K562 (cell line): Measurements from ENCODE around the gene BOC. TPM values are rescaled to one million over a fixed set of nuclear protein-coding genes. Genes with fewer than 3 reads are reported as not detected.

Experiments
- ATAC-seq: fragments of 200-7000 bp; cut with Tn5 transposase; 3 replicates; pipeline ENCODE4 v1.9.1; 2020; ENCODE audit warnings: moderate library complexity
- BruUV-seq: library from RNA; stranded (reverse); fragments of 400-500 nt; replicated peaks from 2 replicates; lab custom pipeline; 2021; lab: Mats Ljungman, UMichigan
- CTCF ChIA-PET: fragments of 300-600 bp; formaldehyde crosslinking; extraction: SDS; loops from one replicate; lab custom pipeline; 2021; ENCODE audit warnings: low intra/inter-chr PET ratio; lab: Yijun Ruan, JAX
- POLR2A ChIA-PET: fragments of 300-600, 350-650 bp; sonication (Branson Sonifier 250); formaldehyde crosslinking; extraction: SDS; loops from one replicate; lab custom pipeline; 2021; ENCODE audit warnings: antibody characterized with exemption, inconsistent platforms; lab: Yijun Ruan, JAX
- DNase-seq, 4 experiments: peaks; one replicate each; pipeline versions ENCODE4 v3.0.0 to v3.0.0-alpha.2; 2011 to 2018; ENCODE audit warnings: low spot score in 3 of 4, mixed read lengths in 3 of 4; ENCODE audit errors: extremely low read depth in 1 of 4
- FAIRE-seq: peaks from 2 replicates; lab custom pipeline; 2011; peaks lifted over from hg19 to GRCh38; lab: Jason Lieb, UNC
- H2AFZ ChIP-seq: 2 replicates; pipeline ENCODE4 v1.6.0; 2011; ENCODE audit warnings: low read depth, low read length, control low read depth, inconsistent platforms
- H3K27ac ChIP-seq: fragments of 200-600 bp; 3 replicates; pipeline ENCODE4 v1.8.0; 2011; ENCODE audit warnings: low read depth, mild to moderate bottlenecking, control low read depth, inconsistent platforms, low read length, moderate library complexity, mixed read lengths; ENCODE audit errors: extremely low read depth
- H3K27me3 ChIP-seq, 2 experiments: fragments of 300-600 bp in 1 of 2; 2 replicates in 1 of 2; 3 replicates in 1 of 2; pipeline versions ENCODE4 v1.6.0 to v1.8.0; 2011; ENCODE audit warnings: inconsistent platforms in 2 of 2, low read length in 2 of 2, mild to moderate bottlenecking in 1 of 2, mixed read lengths in 1 of 2, moderate library complexity in 1 of 2; ENCODE audit not compliant: control insufficient read depth in 2 of 2, insufficient read depth in 2 of 2
- H3K36me3 ChIP-seq: fragments of 300-600 bp; 3 replicates; pipeline ENCODE4 v1.8.0; 2011; ENCODE audit warnings: mild to moderate bottlenecking, low read length, inconsistent platforms; ENCODE audit not compliant: control insufficient read depth, insufficient read depth
- H3K4me1 ChIP-seq, 2 experiments: fragments of 200-600 bp in 1 of 2; replicated peaks in 1 of 2; 2 replicates in 1 of 2; 3 replicates in 1 of 2; pipeline versions ENCODE4 v1.5.1 to v1.8.0; 2011; ENCODE audit warnings: inconsistent platforms in 2 of 2, low read length in 2 of 2, mild to moderate bottlenecking in 1 of 2, mixed read lengths in 1 of 2, moderate library complexity in 1 of 2; ENCODE audit not compliant: control insufficient read depth in 2 of 2, insufficient read depth in 2 of 2
- H3K4me2 ChIP-seq: 2 replicates; pipeline ENCODE4 v1.6.1; 2011; ENCODE audit warnings: low read length, control low read depth, inconsistent platforms, mixed read lengths; ENCODE audit not compliant: insufficient read depth
- H3K4me3 ChIP-seq: fragments of 200-600 bp; sonication (generic), shearing (Covaris generic); 2 replicates; pipeline ENCODE4 v1.5.1; 2016; ENCODE audit warnings: control low read depth, inconsistent platforms
- H3K79me2 ChIP-seq: fragments of 200-600 bp; 3 replicates; pipeline ENCODE4 v1.8.0; 2011; ENCODE audit warnings: low read length, inconsistent platforms; ENCODE audit not compliant: control insufficient read depth, insufficient read depth
- H3K9ac ChIP-seq, 2 experiments: 2 replicates each; pipeline versions ENCODE4 v1.6.0 to v1.6.1; 2011; ENCODE audit warnings: low read depth in 2 of 2, low read length in 2 of 2, control low read depth in 1 of 2, inconsistent platforms in 1 of 2, mild to moderate bottlenecking in 1 of 2, mixed read lengths in 1 of 2; ENCODE audit not compliant: insufficient read depth in 1 of 2
- H3K9me1 ChIP-seq: one replicate; pipeline ENCODE4 v1.6.0; 2011; ENCODE audit warnings: inconsistent platforms, mild to moderate bottlenecking, low read length, moderate library complexity; ENCODE audit not compliant: control insufficient read depth, insufficient read depth
- H3K9me3 ChIP-seq: replicated peaks from 2 replicates; pipeline ENCODE4 v1.5.1; 2011; ENCODE audit warnings: low read depth, low read length, inconsistent platforms; ENCODE audit not compliant: control insufficient read depth, insufficient read depth
- H4K20me1 ChIP-seq: replicated peaks from 2 replicates; pipeline ENCODE4 v1.6.1; 2011; ENCODE audit warnings: low read length, inconsistent platforms, mixed read lengths; ENCODE audit not compliant: control insufficient read depth, insufficient read depth
- ATF4 ChIP-seq: fragments of 450-650 bp; formaldehyde crosslinking; IDR thresholded peaks from 2 replicates; pipeline ENCODE4 v1.4.0; 2022; ENCODE audit warnings: mild to moderate bottlenecking, moderate library complexity
- E2F4 ChIP-seq: sonication (generic); formaldehyde crosslinking; IDR thresholded peaks from 2 replicates; pipeline ENCODE4 v1.8.0; 2022; ENCODE audit warnings: mild to moderate bottlenecking, low read depth, missing genetic modification reagents
- RAD51 ChIP-seq: fragments of 450-650 bp; IDR thresholded peaks from 2 replicates; pipeline ENCODE4 v1.7.1; 2016; ENCODE audit warnings: low read depth, mild to moderate bottlenecking, borderline replicate concordance
- UBTF ChIP-seq, 2 experiments: IDR thresholded peaks; 2 replicates each; pipeline ENCODE4 v1.6.1; 2012; ENCODE audit warnings: improper control_type of control experiment in 2 of 2, low read depth in 2 of 2, low read length in 2 of 2, borderline replicate concordance in 1 of 2
- ZNF584 ChIP-seq: fragments of 200-800 bp; sonication (Bioruptor generic); IDR thresholded peaks from 2 replicates; pipeline ENCODE4 v1.6.1; 2016; ENCODE audit warnings: low read depth, mild to moderate bottlenecking, missing genetic modification characterization, missing compliant biosample characterization
- ZNF655 ChIP-seq: fragments of 250-450 bp; sonication (Bioruptor Pico); IDR thresholded peaks from 2 replicates; pipeline ENCODE4 v1.5.0; 2021
- WGBS: fragments of 100-300 bp; shearing (Covaris generic); methylation state at CpG from one replicate; pipeline ENCODE4 v1.1.6; 2016; ENCODE audit warnings: low coverage, mixed read lengths; ENCODE audit not compliant: insufficient coverage; ENCODE audit errors: missing lambda C conversion rate; 5-methylcytosine and 5-hydroxymethylcytosine counted together
- in situ Hi-C: fragments of 300-500 bp; cut with MboI; formaldehyde crosslinking; loops from 4 replicates; pipeline ENCODE4 v1.15.0; 2018; ENCODE audit warnings: inconsistent platforms, mixed read lengths
- intact Hi-C: fragments of 100-400 bp; cut with micrococcal nuclease; formaldehyde crosslinking; loops from 2 replicates; pipeline ENCODE4 v1.14.2; 2022
- polyA plus RNA-seq, 8 experiments: library from polyadenylated mRNA; depleted of rRNA in 4 of 8; stranded (reverse) in 5 of 8; unstranded in 3 of 8; fragments of >200 nt; fragmentation: Nextera tagmentation in 2 of 8; fragmentation: Illumina TruSeq in 1 of 8; extraction: Ambion mirVana in 2 of 8; extraction: Trizol in 1 of 8; gene quantifications; 2 replicates each; pipeline versions ENCODE4 v1.2.1 to v1.2.3, GENCODE V29; 2011 to 2014; ENCODE audit warnings: inconsistent platforms in 1 of 8, missing spikeins in 1 of 8
- total RNA-seq, 7 experiments: library from RNA; depleted of rRNA in 6 of 7; stranded (reverse); fragments of >200 nt in 6 of 7; fragmentation: Illumina TruSeq in 2 of 7; extraction: Trizol in 2 of 7; gene quantifications; 2 replicates each; pipeline versions ENCODE4 v1.2.1 to v1.2.3, GENCODE V29; 2011 to 2021; ENCODE audit warnings: low replicate concordance in 1 of 7

Gene BOC
- total and polyA plus RNA-seq, 9 of the 15 experiments (the other 6 are each of a cell fraction or from before 2014, with no cell fraction given), result not detected

GRCh38 chr3:113212150-113212843 lies 940 bp downstream of the BOC start:
- intact Hi-C loops (no loop called here), in situ Hi-C loops (no loop called here)
- peaks cover 0 to 6% of the 10 kb centered on the region in 2 experiments; a peak in 1 of 5 replicates for H3K4me1 ChIP-seq
- DNase-seq, result no peak
- POLR2A ChIA-PET, result no interaction called here
- H3K9me3 ChIP-seq, result no peaks in the 10 kb centered on the region
- no peak for TF ChIP-seq ATF4 (CRISPR knock-in tag)
- no peaks in the 10 kb centered on the region for H4K20me1 ChIP-seq
- H3K9ac ChIP-seq, result no peak overlapping the region
- H3K36me3 ChIP-seq, result no peaks in the 10 kb centered on the region
- no peaks in the 10 kb centered on the region for H3K79me2 ChIP-seq
- 9% methylated on average over 15 of the region's 62 CpGs for WGBS
- BruUV-seq, result no TSS peak
- no peak overlapping the region for H2AFZ ChIP-seq
- CTCF ChIA-PET, result no interaction called here
- H3K9me1 ChIP-seq, result no peaks in the 10 kb centered on the region
- H3K27me3 ChIP-seq, result peaks cover 0 to 23% of the 10 kb centered on the region in 2 experiments; a peak in 2 of 5 replicates
- no peak overlapping the region for H3K27ac ChIP-seq
- ATAC-seq, result no peak
- H3K4me2 ChIP-seq, result no peak overlapping the region
- H3K4me3 ChIP-seq, result no peak overlapping the region
- no peak for FAIRE-seq

- Histone ChIP-seq H3K9me3 (no peaks in the 10 kb centered on the region), H3K36me3 (no peaks in the 10 kb centered on the region), H3K9me1 (no peaks in the 10 kb centered on the region), H3K4me1 (peaks cover 0 to 6% of the 10 kb centered on the region in 2 experiments; a peak in 1 of 5 replicates), H4K20me1 (no peaks in the 10 kb centered on the region), H3K4me2 (no peak overlapping the region), H3K79me2 (no peaks in the 10 kb centered on the region), H2AFZ (no peak overlapping the region), H3K9ac (no peak overlapping the region), H3K27me3 (peaks cover 0 to 23% of the 10 kb centered on the region in 2 experiments; a peak in 2 of 5 replicates), H3K27ac (no peak overlapping the region), H3K4me3 (no peak overlapping the region)
- BruUV-seq, result no TSS peak
- ChIA-PET POLR2A (no interaction called here), CTCF (no interaction called here)
- in situ Hi-C loops, result no loop called here
- ATAC-seq (no peak), DNase-seq (no peak), FAIRE-seq (no peak)
- WGBS, result 0% methylated on average over 5 of the region's 5 CpGs
- intact Hi-C loops, result no loop called here
- TF ChIP-seq ZNF584 (CRISPR knock-in tag) (no peak), UBTF (IDR thresholded peaks at IDR 0.05; ENCODE audit: borderline replicate concordance in 1 of 2, low read depth in 2 of 2, low read length in 2 of 2) (no peak), ZNF655 (CRISPR knock-in tag) (no peak), RAD51 (no peak), E2F4 (CRISPR knock-in tag) (no peak)
These were observed 1.6 kb downstream of the BOC start for GRCh38 chr3:113212844-113213375.
